B cell (primary cell): ENCODE data around the gene NSUN2.

ENCODE experiments used
- CTCF ChIP-seq: fragments of 200-600 bp; IDR thresholded peaks from one replicate; pipeline ENCODE4 v1.8.0; 2022; ENCODE audit warnings: antibody characterized with exemption, mild to moderate bottlenecking
- EZH2 ChIP-seq: IDR thresholded peaks from 2 replicates; pipeline ENCODE4 v1.6.1; 2012; ENCODE audit warnings: borderline replicate concordance, low read depth, mild to moderate bottlenecking, moderate library complexity, low read length; ENCODE audit not compliant: insufficient read depth, poor library complexity, severe bottlenecking

DNA sequence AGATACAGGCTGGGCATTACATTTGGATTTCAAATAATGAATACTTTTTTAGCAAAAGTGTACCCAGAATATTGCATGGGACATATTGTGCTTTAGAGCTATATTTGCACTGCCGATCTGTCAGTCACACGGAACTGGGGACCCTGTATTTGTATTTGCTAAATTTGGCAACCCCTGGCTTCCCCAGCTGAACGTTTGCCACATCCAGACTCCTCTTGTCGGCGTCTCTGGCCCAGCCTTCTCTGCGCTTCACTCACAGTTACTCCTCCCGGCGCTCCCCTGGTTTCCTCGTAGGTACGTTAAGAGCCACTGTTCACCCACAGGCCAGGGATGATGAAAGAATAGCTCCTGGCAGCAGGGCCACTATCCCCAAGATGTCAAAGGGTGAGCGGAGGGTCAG is 58.7 kb downstream of the NSUN2 start:
- TF ChIP-seq CTCF (no peak), EZH2 (no peak)
